Measurements from ENCODE around the gene GNB1.
"Not testable (repeated sequence)": the region's sequence is repeated elsewhere in the genome, so short reads cannot be mapped to it uniquely, and the experiment has no call there.

GRCh38 chr1:1859970-1860697, 30.8 kb downstream of the GNB1 start:
- not testable (repeated sequence) for TF ChIP-seq CTCF, POLR2A (IDR thresholded peaks at IDR 0.05)
